HCT116 (cell line): ENCODE measurements around the gene CD59. TPM values are rescaled to one million over a fixed set of nuclear protein-coding genes. Genes with fewer than 3 reads are reported as not detected.
A peak's percentile ranks its signal among the peaks of the same experiment; 100 is the strongest.

Experiments used
- ATAC-seq: fragments of 200-7000 bp; cut with Tn5 transposase; 2 replicates; pipeline ENCODE4 v1.9.1; 2020; ENCODE audit warnings: mild to moderate bottlenecking, moderate library complexity
- BruUV-seq: library from RNA; stranded (reverse); fragments of 400-500 nt; replicated peaks from 2 replicates; lab custom pipeline; 2021; lab: Mats Ljungman, UMichigan
- CTCF ChIA-PET: fragments of 300-600 bp; sonication (Branson Sonifier 250); formaldehyde crosslinking; loops from one replicate; lab custom pipeline; 2021; ENCODE audit warnings: antibody characterized with exemption; lab: Charles Lee
- POLR2A ChIA-PET: fragments of 300-600, 350-600 bp; sonication (Branson Sonifier 250); formaldehyde crosslinking; loops from one replicate; lab custom pipeline; 2021; ENCODE audit warnings: antibody characterized with exemption; lab: Charles Lee
- RAD21 ChIA-PET, 2 experiments: fragments of 300-600 bp; sonication (Branson Sonifier 250); formaldehyde crosslinking; loops; one replicate each; lab custom pipeline; 2023; ENCODE audit warnings: low total read pairs in 2 of 2; ENCODE audit not compliant: uncharacterized antibody in 2 of 2, unreplicated experiment in 2 of 2, low non-redundant PET in 1 of 2; lab: Charles Lee
- DNase-seq: peaks from one replicate; pipeline ENCODE4 v3.0.0-alpha.2; 2010; ENCODE audit warnings: low read depth, low spot score
- H2AFZ ChIP-seq: fragments of 200-600 bp; shearing (Covaris generic), sonication (generic); 2 replicates; pipeline ENCODE4 v1.6.1; 2017; ENCODE audit warnings: low read depth, mixed run types, mixed read lengths, antibody characterized with exemption, low read length; ENCODE audit not compliant: poor library complexity, severe bottlenecking
- H3K27ac ChIP-seq: 2 replicates; pipeline ENCODE4 v1.5.1; 2012; ENCODE audit warnings: low read depth, low read length
- H3K27me3 ChIP-seq: fragments of 200-600 bp; sonication (generic); 2 replicates; pipeline ENCODE4 v1.6.1; 2016; ENCODE audit warnings: mixed run types, low read length, mixed read lengths; ENCODE audit not compliant: insufficient read depth
- H3K36me3 ChIP-seq, 2 experiments: fragments of 200-500 bp in 1 of 2; fragments of 200-600 bp in 1 of 2; sonication (Bioruptor generic) in 1 of 2; sonication (generic) in 1 of 2; 2 replicates each; pipeline versions ENCODE4 v1.5.1 to v1.6.1; 2014 to 2016; ENCODE audit warnings: low read length in 2 of 2, inconsistent platforms in 1 of 2, mixed read lengths in 1 of 2, mixed run types in 1 of 2; ENCODE audit not compliant: insufficient read depth in 2 of 2, control insufficient read depth in 1 of 2
- H3K4me1 ChIP-seq, 2 experiments: fragments of 200-600 bp in 1 of 2; sonication (generic) in 1 of 2; 2 replicates each; pipeline versions ENCODE4 v1.5.1 to v1.6.1; 2012 to 2017; ENCODE audit warnings: low read length in 2 of 2, inconsistent platforms in 1 of 2, mild to moderate bottlenecking in 1 of 2, mixed read lengths in 1 of 2, mixed run types in 1 of 2, moderate library complexity in 1 of 2; ENCODE audit not compliant: insufficient read depth in 2 of 2, control insufficient read depth in 1 of 2
- H3K4me2 ChIP-seq: fragments of 200-600 bp; sonication (generic); 2 replicates; pipeline ENCODE4 v1.6.1; 2017; ENCODE audit warnings: mixed run types, low read length, mixed read lengths
- H3K4me3 ChIP-seq, 2 experiments: fragments of 200-600 bp in 1 of 2; sonication (generic) in 1 of 2; replicated peaks in 1 of 2; 2 replicates each; pipeline ENCODE4 v1.5.1; 2011 to 2016; ENCODE audit warnings: low read length in 2 of 2, control low read depth in 1 of 2, low read depth in 1 of 2, mild to moderate bottlenecking in 1 of 2, mixed read lengths in 1 of 2, mixed run types in 1 of 2
- H3K79me2 ChIP-seq: fragments of 200-600 bp; sonication (generic); 2 replicates; pipeline ENCODE4 v1.6.1; 2017; ENCODE audit warnings: mild to moderate bottlenecking, mixed run types, low read length, moderate library complexity, mixed read lengths; ENCODE audit not compliant: insufficient read depth
- H3K9ac ChIP-seq: fragments of 200-600 bp; sonication (generic); 2 replicates; pipeline ENCODE4 v1.6.1; 2016; ENCODE audit warnings: low read length, mixed read lengths
- H3K9me2 ChIP-seq: fragments of 200-600 bp; sonication (generic), shearing (Covaris generic); 2 replicates; pipeline ENCODE4 v1.6.1; 2017; ENCODE audit warnings: mixed run types, mild to moderate bottlenecking, moderate library complexity; ENCODE audit not compliant: insufficient read depth
- H3K9me3 ChIP-seq, 2 experiments: fragments of 200-500 bp in 1 of 2; fragments of 200-600 bp in 1 of 2; sonication (Bioruptor generic) in 1 of 2; sonication (generic) in 1 of 2; 2 replicates each; pipeline ENCODE4 v1.6.1; 2014 to 2017; ENCODE audit warnings: low read length in 2 of 2, mixed read lengths in 2 of 2, inconsistent platforms in 1 of 2, low read depth in 1 of 2, mild to moderate bottlenecking in 1 of 2, mixed run types in 1 of 2, moderate library complexity in 1 of 2; ENCODE audit not compliant: control insufficient read depth in 1 of 2, insufficient read depth in 1 of 2
- H4K20me1 ChIP-seq: fragments of 200-600 bp; sonication (generic), shearing (Covaris generic); 2 replicates; pipeline ENCODE4 v1.6.1; 2017; ENCODE audit warnings: mixed run types, mild to moderate bottlenecking, moderate library complexity; ENCODE audit not compliant: insufficient read depth
- CBX3 ChIP-seq: IDR thresholded peaks from 2 replicates; pipeline ENCODE4 v1.6.1; 2012; ENCODE audit warnings: low read depth
- FOSL1 ChIP-seq: IDR thresholded peaks from 2 replicates; pipeline ENCODE4 v1.6.1; 2012; ENCODE audit warnings: low read depth
- JUND ChIP-seq: IDR thresholded peaks from 2 replicates; pipeline ENCODE4 v1.6.1; 2012
- POLR2AphosphoS5 ChIP-seq: IDR thresholded peaks from 2 replicates; pipeline ENCODE4 v1.6.1; 2011; ENCODE audit warnings: mild to moderate bottlenecking, low read depth, low read length, moderate library complexity
- RAD21 ChIP-seq: IDR thresholded peaks from 2 replicates; pipeline ENCODE4 v1.6.1; 2012; ENCODE audit warnings: low read depth, mild to moderate bottlenecking
- SP1 ChIP-seq: IDR thresholded peaks from 2 replicates; pipeline ENCODE4 v1.6.1; 2012; ENCODE audit warnings: low read depth
- SRF ChIP-seq: IDR thresholded peaks from 2 replicates; pipeline ENCODE4 v1.6.1; 2012; ENCODE audit warnings: low read depth
- TCF7L2 ChIP-seq: IDR thresholded peaks from 2 replicates; pipeline ENCODE4 v1.7.0; 2011; ENCODE audit warnings: borderline replicate concordance, inconsistent platforms; ENCODE audit not compliant: insufficient read depth, insufficient read length; ENCODE audit errors: extremely low read depth
- ZNF274 ChIP-seq: fragments of 200-500 bp; sonication (Bioruptor generic); IDR thresholded peaks from 2 replicates; pipeline ENCODE4 v1.6.1; 2014; ENCODE audit warnings: mild to moderate bottlenecking, low read depth, low read length, inconsistent platforms
- intact Hi-C: fragments of 100-400 bp; cut with micrococcal nuclease; formaldehyde crosslinking; loops from 2 replicates; pipeline ENCODE4 v1.10.0; 2022
- total RNA-seq: library from RNA; stranded (reverse); gene quantifications from one replicate; pipeline ENCODE4 v1.2.1, GENCODE V29; 2021; ENCODE audit not compliant: unreplicated experiment
- TF ChIP-seq, protein P1 (sequence below), 3 experiments: fragments of 200-600 bp in 1 of 3; sonication (generic) in 1 of 3; IDR thresholded peaks in 2 of 3; conservative IDR thresholded peaks in 1 of 3; 2 replicates each; pipeline ENCODE4 v1.5.1; 2012 to 2017; ENCODE audit warnings: low read depth in 2 of 3, low read length in 2 of 3, antibody characterized with exemption in 1 of 3, borderline replicate concordance in 1 of 3, control low read depth in 1 of 3, mild to moderate bottlenecking in 1 of 3, mixed read lengths in 1 of 3, mixed run types in 1 of 3, moderate library complexity in 1 of 3; ENCODE audit not compliant: insufficient read depth in 1 of 3
- TF ChIP-seq, protein P2 (sequence below): IDR thresholded peaks from 2 replicates; pipeline ENCODE4 v1.6.1; 2012

CD59 gene
- total RNA-seq, 1 experiment from 2014 or later: 122 TPM

DNA sequence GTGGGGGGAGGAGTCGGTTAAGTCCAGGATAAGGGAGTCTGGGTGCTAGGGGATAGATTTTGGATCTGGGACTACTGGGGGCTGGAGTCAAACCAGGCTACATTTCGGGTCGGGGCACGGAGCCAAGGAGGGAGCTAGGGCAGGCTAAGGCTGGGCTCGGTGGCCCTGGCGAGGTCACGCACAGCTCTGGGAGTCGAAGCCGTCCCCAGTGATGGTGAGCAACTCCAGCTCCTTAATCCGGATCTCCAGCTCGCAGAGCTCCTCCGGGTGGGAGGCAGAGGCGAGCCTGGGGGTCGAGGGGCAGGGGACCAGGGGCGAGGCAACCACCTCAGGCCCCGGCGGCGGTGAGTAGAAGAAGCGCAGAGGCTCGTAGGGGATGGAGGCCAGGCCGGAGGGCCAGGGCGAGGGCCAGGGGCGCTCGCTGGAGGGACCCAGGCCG lies 36.1 kb downstream of the CD59 start:
- Histone ChIP-seq H3K9me3 (no peaks in the 10 kb centered on the region), H3K4me3 (peak overlapping the region in 1 of 2 experiments; percentile 52; a peak in 1 of 4 replicates), H3K4me2 (peak overlapping the region; percentile 88), H2AFZ (no peak overlapping the region), H3K9ac (no peak overlapping the region), H3K27me3 (no peaks in the 10 kb centered on the region), H3K27ac (no peak overlapping the region), H3K9me2 (no peaks in the 10 kb centered on the region), H3K4me1 (peaks cover 13 to 71% of the 10 kb centered on the region in 2 experiments), H3K79me2 (no peaks in the 10 kb centered on the region), H4K20me1 (no peaks in the 10 kb centered on the region), H3K36me3 (0 out of 4 replicates have a peak, but pooled peaks cover 0 to 4% of the 10 kb centered on the region in 2 experiments)
- BruUV-seq: no TSS peak
- no peak for TF ChIP-seq SP1
- no peak for TF ChIP-seq FOSL1
- no peak for TF ChIP-seq TCF7L2
- no peak for TF ChIP-seq CBX3
- no peak for TF ChIP-seq POLR2AphosphoS5
- no peak for TF ChIP-seq JUND
- RAD21 ChIA-PET: interaction anchor here (0.6 to 0.7 kb wide), 2 partner anchors 15 to 37 kb away, joined by 3 to 4 read pairs; no protein-coding TSS in a partner anchor
- no peak for DNase-seq
- POLR2A ChIA-PET: interaction anchor here (1.1 to 4.6 kb wide), 3 partner anchors 9 to 143 kb away, joined by 5 to 38 read pairs (median 11); no protein-coding TSS in a partner anchor
- intact Hi-C loops: loop anchor here (5.0 kb wide), 1 partner anchor 37 kb away; the partner anchor contains the start of gene CD59
- no peak for ATAC-seq
- CTCF ChIA-PET: interaction anchor here (0.6 to 4.3 kb wide), 2 partner anchors 43 to 135 kb away, joined by 3 to 16 read pairs; no protein-coding TSS in a partner anchor

DNA sequence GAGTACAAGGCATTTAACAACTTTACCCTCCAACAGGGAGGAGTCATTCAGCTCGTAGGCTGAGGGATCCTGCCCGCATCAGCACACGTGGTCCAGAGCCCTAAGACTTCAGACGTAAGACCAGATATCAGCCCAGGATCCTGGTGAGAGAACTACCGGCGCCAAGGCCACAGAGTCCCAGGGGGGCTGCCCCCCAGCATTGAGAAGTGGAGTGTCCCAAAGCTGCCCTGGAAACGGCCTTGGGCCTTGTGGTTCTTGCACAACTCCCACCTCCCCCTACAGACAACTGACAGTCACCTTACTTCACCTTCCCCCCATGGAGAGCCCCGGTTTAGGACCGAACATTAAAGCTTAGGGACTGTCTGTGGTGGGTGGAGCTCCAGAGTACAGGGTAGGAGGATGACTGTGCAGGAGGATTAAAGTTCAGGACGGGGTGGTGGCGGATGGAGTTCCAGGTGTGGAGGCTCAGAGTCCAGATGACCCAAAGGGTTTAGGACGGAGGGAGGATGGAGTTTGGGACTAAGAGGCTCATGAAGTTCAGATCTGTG lies 36.6 kb downstream of the CD59 start:
- Histone ChIP-seq H3K4me3 (no peak overlapping the region), H3K4me2 (peak overlapping the region; percentile 88), H3K27me3 (no peaks in the 10 kb centered on the region), H2AFZ (no peak overlapping the region), H3K9me2 (no peaks in the 10 kb centered on the region), H3K27ac (no peak overlapping the region), H3K4me1 (peaks cover 18 to 71% of the 10 kb centered on the region in 2 experiments), H3K9me3 (no peaks in the 10 kb centered on the region), H4K20me1 (no peaks in the 10 kb centered on the region), H3K79me2 (no peaks in the 10 kb centered on the region), H3K9ac (no peak overlapping the region), H3K36me3 (no peaks in the 10 kb centered on the region)
- TF ChIP-seq ZNF274 (no peak), SRF (no peak), RAD21 (no peak)
- TF ChIP-seq, protein P1, sequence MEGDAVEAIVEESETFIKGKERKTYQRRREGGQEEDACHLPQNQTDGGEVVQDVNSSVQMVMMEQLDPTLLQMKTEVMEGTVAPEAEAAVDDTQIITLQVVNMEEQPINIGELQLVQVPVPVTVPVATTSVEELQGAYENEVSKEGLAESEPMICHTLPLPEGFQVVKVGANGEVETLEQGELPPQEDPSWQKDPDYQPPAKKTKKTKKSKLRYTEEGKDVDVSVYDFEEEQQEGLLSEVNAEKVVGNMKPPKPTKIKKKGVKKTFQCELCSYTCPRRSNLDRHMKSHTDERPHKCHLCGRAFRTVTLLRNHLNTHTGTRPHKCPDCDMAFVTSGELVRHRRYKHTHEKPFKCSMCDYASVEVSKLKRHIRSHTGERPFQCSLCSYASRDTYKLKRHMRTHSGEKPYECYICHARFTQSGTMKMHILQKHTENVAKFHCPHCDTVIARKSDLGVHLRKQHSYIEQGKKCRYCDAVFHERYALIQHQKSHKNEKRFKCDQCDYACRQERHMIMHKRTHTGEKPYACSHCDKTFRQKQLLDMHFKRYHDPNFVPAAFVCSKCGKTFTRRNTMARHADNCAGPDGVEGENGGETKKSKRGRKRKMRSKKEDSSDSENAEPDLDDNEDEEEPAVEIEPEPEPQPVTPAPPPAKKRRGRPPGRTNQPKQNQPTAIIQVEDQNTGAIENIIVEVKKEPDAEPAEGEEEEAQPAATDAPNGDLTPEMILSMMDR (IDR thresholded peaks at IDR 0.05 in 2 of 3, conservative IDR thresholded peaks at IDR 0.05 in 1 of 3; ENCODE audit: borderline replicate concordance in 1 of 3, insufficient read depth in 1 of 3, low read depth in 2 of 3, low read length in 2 of 3): no peak
- TF ChIP-seq, protein P2, sequence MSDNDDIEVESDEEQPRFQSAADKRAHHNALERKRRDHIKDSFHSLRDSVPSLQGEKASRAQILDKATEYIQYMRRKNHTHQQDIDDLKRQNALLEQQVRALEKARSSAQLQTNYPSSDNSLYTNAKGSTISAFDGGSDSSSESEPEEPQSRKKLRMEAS: no peak
- ChIA-PET POLR2A (interaction anchor here (4.6 kb wide), 1 partner anchor 9 kb away, joined by 38 read pairs; no protein-coding TSS in a partner anchor), RAD21 (no interaction called here), CTCF (interaction anchor here (0.6 to 4.3 kb wide), 2 partner anchors 43 to 135 kb away, joined by 3 to 16 read pairs; no protein-coding TSS in a partner anchor)
- ATAC-seq (no peak), DNase-seq (no peak)
- no TSS peak for BruUV-seq
- intact Hi-C loops: loop anchor here (5.0 to 10.0 kb wide), 2 partner anchors 38 to 815 kb away; partner anchors contain the start of gene CD59
